Activated CD8-positive, alpha-beta memory T cell treated with anti-CD3 and anti-CD28 coated beads for 1 hour (primary cell): Measurements from ENCODE around the gene PLCB3.

Experiments used
- DNase-seq, 2 donors: peaks; one replicate each; pipeline ENCODE4 v3.0.0-alpha.2; 2020; ENCODE audit warnings: low read depth in 1 of 2; ENCODE audit errors: extremely low read depth in 1 of 2

PLCB3 gene

GRCh38 chr11:64263947-64264317, 12.6 kb downstream of the PLCB3 start:
- no peak for DNase-seq

- DNase-seq: no peak
These were observed 13.1 kb downstream of the PLCB3 start for GRCh38 chr11:64264371-64264852.

GRCh38 chr11:64265176-64266160, 14.1 kb downstream of the PLCB3 start:
- no peak for DNase-seq

- no peak for DNase-seq
These were observed 15.0 kb downstream of the PLCB3 start for GRCh38 chr11:64266339-64266738.

GRCh38 chr11:64267207-64267945, 16.0 kb downstream of the PLCB3 start:
- DNase-seq: no peak

DNA sequence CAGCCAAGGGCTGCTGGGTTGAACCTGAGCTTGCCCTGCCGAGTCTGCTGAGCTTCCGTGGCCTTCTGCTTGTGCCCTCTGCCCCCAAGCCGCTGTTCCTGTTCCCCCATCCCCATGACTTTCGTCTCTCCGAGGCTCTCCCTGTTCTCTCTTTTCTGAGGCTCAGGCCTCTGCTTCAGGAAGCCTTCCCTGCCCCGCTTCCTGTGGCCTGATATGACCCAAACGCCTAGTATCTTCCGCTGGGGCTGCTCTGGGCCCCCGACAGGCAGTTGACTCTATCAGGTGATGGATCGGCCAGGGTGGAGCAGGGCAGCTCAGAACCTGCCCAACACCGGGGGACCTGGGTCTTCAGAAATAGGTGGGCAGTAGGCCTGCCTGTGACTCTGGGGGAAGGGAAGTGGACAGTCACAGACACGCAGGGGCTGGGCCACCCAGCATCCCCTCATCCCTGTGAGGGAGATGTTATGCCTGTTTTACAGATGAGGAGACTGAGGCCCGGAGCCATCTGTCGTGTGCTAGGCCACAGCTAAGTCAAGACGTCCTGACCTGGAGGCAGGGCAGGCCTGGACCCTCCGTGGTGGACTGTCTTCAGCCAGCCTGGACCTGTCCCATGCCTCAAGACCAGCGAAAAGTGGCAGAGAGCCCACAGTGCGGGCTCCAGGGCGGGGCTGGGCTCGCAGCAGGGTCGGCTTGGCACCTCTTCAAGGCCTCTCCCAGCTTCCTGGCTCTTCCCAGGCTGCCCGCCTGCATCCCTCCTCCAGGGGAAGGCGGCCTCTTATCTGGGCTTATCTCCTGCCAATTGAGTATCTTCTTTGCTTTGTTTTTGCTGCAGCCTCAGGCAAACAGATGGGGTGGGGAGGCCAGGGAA, 16.9 kb downstream of the PLCB3 start:
- DNase-seq: no peak

DNA sequence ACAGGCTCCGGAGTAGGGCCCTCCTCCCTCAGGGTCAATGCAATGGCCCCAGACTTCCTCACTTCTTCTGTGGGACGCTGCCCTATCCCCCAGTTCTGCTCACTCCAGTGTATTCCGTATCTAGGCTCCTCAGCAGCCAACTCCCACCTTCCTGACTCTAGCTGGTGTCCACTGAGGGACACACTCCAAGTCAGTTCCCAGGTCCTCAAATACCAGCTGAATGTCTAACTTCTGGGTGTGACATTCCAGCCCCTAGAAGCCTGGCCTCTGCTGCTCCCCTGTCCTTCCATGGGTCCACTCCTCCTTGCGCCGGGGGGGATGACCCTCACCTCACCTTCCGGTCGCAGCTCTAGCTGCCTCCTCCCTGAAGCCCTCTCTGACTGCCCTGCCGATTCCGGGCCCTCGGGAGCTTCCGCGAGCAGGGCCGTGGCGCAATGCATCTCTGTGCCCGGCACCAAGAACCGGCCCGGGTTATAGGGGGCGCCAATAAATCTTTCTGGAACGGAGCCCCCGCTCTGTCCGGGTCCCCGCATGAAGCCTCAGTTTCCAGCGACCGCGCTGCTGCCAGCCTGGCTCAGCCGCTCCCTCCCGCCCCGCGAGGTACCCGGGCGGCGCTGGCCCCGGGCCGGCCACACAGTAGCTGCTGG, 17.7 kb downstream of the PLCB3 start:
- no peak for DNase-seq

DNA sequence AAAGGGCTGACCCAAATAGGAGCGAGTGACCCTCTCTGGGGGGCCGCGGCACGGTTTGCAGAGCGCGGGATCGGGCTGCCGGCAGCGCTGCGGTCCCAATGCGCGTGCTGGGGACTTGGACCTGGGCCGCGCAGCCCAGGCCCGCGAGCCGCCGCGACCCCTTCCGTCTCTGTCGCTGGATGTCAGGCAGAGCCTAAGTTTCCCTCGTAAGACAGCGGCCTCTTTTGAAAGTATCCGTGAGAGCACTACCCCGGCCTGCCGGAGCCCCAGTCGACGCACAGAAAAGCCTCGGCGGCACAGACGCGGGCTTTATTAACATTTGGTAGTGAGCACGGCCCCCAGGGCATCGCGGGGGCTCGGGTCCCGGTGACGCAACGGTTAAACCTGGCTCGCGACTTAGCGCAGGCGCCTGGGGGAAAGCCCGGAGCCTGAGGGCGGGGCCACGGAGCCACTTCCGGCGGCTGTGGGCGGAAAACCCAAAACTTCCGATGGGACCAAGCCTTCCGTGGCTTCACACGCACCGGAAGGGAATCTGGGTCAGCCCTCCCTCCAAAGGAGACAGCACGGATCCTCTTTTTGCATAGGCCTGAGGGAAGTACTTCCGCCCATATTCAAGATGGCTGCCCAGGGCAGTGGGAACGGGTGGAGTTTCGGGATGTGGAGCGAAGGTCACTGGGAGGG, 18.4 kb downstream of the PLCB3 start:
- peak; percentile 90 to 95 for DNase-seq

DNA sequence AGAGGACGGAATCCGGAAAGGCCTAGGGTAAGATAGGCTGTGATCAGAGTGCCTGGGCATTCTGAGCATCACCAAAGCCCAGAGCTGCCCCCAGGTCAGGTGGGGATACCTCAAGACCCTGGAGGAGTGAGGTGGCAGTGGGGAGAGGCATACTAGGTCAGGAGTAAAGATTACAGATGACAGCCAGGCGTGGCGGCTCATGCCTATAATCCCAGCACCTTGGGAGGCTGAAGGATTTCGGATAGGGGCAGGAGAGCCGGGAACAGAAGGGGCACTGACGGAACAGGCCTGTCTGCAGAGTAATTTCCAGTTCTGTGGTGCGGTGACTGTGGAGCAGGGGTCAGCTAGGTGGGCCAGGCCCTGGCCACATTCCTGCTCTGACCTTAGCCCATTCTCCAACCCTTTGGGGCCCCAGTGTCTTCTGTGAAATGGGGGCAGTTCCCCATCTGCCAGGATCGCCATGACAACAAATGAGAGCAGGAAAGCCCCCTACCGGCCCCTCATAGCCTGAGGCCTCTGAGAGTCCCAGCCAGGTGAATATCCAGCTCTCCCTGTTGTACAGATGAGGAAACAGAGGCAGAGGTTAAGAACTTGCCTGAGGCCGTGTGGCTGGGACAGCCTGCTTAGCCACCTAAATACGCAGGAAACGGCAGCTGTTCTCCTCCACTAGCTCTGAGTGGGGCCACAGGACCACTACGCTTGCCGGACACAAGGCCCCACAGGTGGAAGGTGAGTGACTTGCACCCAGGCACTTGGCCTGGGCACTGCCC, 23.9 kb downstream of the PLCB3 start:
- DNase-seq: no peak

- no peak for DNase-seq
These were observed 24.5 kb downstream of the PLCB3 start for GRCh38 chr11:64275841-64276240.

- DNase-seq: no peak
These were observed 25.5 kb downstream of the PLCB3 start for GRCh38 chr11:64276653-64277431.

DNA sequence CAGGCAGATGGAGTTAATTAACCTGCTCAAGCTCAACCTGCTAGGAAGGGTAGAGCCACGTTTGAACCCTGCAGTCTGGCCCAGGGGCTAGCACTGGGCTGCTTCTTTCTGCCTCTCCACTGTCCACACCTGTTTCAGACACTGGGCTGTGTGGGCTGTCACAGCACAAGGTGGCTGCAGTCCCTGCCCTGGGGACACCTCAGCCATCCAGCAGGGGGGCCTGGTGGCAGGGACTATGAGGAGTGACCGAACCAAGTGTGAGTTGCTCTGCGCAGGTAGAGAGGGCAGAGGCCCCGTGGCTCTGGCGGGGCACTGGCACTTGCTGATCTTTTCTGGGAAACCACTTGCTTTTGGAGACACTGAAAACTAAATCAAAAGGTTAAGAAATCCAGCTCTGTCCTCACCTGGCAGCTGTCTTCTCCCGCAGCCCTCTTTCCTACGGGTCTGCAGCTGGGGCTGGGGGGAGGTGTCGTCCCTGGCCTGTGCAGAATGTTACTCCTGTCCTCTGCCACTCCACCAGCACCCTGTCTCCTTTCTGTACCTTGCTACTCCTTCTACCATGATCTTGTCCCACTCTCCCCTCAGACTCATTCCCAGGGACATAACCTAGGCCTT, 27.4 kb downstream of the PLCB3 start:
- DNase-seq: no peak

- DNase-seq: no peak
These were observed 30.8 kb downstream of the PLCB3 start for GRCh38 chr11:64281957-64282770.

DNA sequence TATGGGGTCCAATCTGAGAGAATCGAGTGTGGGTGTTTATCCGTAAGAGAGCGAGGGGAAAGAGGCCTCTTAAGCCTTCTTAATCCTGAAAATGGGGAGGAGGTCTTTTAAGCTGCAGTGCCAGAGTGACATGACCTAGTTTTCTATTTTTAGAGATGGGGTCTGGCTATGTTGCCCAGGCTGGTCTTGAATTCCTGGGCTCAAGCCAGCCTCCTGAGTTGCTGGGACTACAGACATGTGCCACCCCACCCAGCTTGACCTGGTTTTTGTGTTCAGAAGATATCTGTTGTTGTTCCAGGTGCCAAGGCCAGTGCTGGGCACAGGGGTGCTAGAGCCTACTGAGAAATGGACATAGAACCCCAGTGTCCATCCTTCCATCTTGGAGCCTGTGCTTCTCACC, 31.8 kb downstream of the PLCB3 start:
- DNase-seq: no peak

DNA sequence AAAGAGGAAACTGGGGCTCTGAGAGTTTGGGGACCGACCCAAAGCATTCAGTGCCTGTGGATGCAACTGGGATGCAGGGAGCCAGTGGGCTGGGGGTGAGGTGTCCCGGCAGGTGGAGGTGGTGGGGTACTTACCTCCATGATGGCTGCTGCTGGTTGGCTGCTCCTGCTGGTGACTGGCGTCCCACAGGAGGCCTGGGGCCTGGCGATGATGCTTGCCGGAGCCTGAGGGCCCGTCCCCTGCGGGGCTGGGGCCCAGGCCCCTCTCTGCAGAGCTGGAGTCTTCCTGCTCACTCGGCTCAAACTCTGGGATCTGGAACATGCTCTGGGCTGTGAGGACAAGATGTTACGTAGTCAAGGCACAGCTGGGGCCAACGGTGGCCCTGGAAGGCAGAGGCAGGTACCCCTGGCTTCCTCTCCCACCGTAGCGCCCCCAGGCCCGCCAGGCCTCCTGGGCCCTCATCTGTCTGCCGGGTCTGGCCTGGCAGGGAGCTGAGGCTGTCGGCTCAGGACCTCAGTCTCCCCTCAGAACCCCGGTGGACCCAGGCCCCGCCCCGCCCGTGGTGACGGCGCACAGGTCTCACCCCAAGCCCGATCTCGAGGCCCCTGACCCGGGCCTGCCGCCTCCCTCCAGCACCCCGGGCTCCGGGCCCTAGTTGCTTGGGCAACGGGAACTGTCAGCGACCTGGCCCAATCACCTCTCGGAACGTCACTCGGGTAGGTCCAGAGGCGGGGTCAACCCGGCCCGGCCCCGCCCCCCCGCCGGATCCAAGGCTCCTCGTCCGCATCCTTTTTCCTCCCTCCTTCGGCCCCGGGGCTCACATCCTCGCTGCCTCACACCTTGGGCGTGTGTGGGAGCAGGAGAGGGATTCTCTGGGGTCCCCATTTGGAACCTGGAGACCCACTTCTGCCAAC, 33.0 kb downstream of the PLCB3 start, which contains the start of gene BAD:
Gene BAD (minus strand): TSS at position 618 of the 914 bp plus-strand sequence. CDS start 297 bp downstream, at position 321.
- DNase-seq: peak; percentile 70 to 89
